SK-N-SH (cell line): Measurements from ENCODE around the gene PRDM10. TPM values are rescaled to one million over a fixed set of nuclear protein-coding genes. Genes with fewer than 3 reads are reported as not detected.

Source experiments
- CTCF ChIA-PET: fragments of 300-600, 350-600 bp; formaldehyde crosslinking; extraction: SDS; loops from one replicate; lab custom pipeline; 2021; lab: Yijun Ruan, JAX
- POLR2A ChIA-PET: fragments of 350-600 bp; sonication (Branson Sonifier 250); formaldehyde crosslinking; extraction: SDS; loops from one replicate; lab custom pipeline; 2020; ENCODE audit warnings: antibody characterized with exemption, inconsistent platforms; lab: Yijun Ruan, JAX
- DNase-seq: peaks from one replicate; pipeline ENCODE4 v3.0.0; 2012
- H2AFZ ChIP-seq: fragments of 200-600 bp; sonication (generic); 2 replicates; pipeline ENCODE4 v1.8.1; 2016; ENCODE audit warnings: antibody characterized with exemption, mild to moderate bottlenecking, low read depth
- H3F3A ChIP-seq: fragments of 200-600 bp; sonication (generic); replicated peaks from 2 replicates; pipeline ENCODE3; 2016; ENCODE audit warnings: antibody characterized with exemption, mild to moderate bottlenecking; ENCODE audit not compliant: insufficient read depth
- H3K27ac ChIP-seq, 2 experiments: fragments of 200-500 bp in 1 of 2; fragments of 200-600 bp in 1 of 2; sonication (Bioruptor generic) in 1 of 2; sonication (generic), shearing (Covaris generic) in 1 of 2; 2 replicates each; pipeline versions ENCODE4 v1.5.1 to v1.6.1; 2014 to 2016; ENCODE audit warnings: low read depth in 2 of 2, inconsistent platforms in 1 of 2, low read length in 1 of 2, mild to moderate bottlenecking in 1 of 2, mixed read lengths in 1 of 2
- H3K27me3 ChIP-seq: fragments of 200-600 bp; sonication (generic), shearing (Covaris generic); 2 replicates; pipeline ENCODE4 v1.6.1; 2016; ENCODE audit warnings: mixed run types; ENCODE audit not compliant: insufficient read depth
- H3K36me3 ChIP-seq, 2 experiments: fragments of 200-500 bp in 1 of 2; fragments of 200-600 bp in 1 of 2; sonication (Bioruptor generic) in 1 of 2; sonication (generic) in 1 of 2; replicated peaks in 1 of 2; 2 replicates each; pipeline versions ENCODE3 to v1.5.1; 2014 to 2016; ENCODE audit warnings: low read length in 1 of 2, mild to moderate bottlenecking in 1 of 2; ENCODE audit not compliant: insufficient read depth in 2 of 2, control insufficient read depth in 1 of 2
- H3K4me1 ChIP-seq, 2 experiments: fragments of 200-500 bp in 1 of 2; fragments of 200-600 bp in 1 of 2; sonication (Bioruptor generic) in 1 of 2; sonication (generic), shearing (Covaris generic) in 1 of 2; 2 replicates each; pipeline versions ENCODE4 v1.5.1 to v1.6.1; 2014 to 2016; ENCODE audit warnings: low read depth in 1 of 2, low read length in 1 of 2, mixed run types in 1 of 2; ENCODE audit not compliant: insufficient read depth in 2 of 2, control insufficient read depth in 1 of 2
- H3K4me2 ChIP-seq: fragments of 200-600 bp; sonication (generic), shearing (Covaris generic); 2 replicates; pipeline ENCODE4 v1.6.1; 2017; ENCODE audit warnings: mixed run types
- H3K4me3 ChIP-seq, 2 experiments: fragments of 200-500 bp in 1 of 2; fragments of 200-600 bp in 1 of 2; sonication (Bioruptor generic) in 1 of 2; sonication (generic), shearing (Covaris generic) in 1 of 2; 2 replicates each; pipeline versions ENCODE4 v1.5.1 to v1.8.1; 2014 to 2016; ENCODE audit warnings: low read depth in 2 of 2, inconsistent platforms in 1 of 2, low read length in 1 of 2, mild to moderate bottlenecking in 1 of 2, mixed read lengths in 1 of 2, moderate library complexity in 1 of 2
- H3K79me2 ChIP-seq: fragments of 200-600 bp; sonication (generic); 2 replicates; pipeline ENCODE4 v1.8.1; 2017; ENCODE audit warnings: mild to moderate bottlenecking; ENCODE audit not compliant: insufficient read depth
- H3K9ac ChIP-seq: fragments of 200-600 bp; sonication (generic); 2 replicates; pipeline ENCODE4 v1.6.1; 2017; ENCODE audit warnings: mixed run types
- H3K9me2 ChIP-seq: fragments of 200-600 bp; sonication (generic); 2 replicates; pipeline ENCODE4 v1.6.1; 2017; ENCODE audit warnings: mixed run types
- H3K9me3 ChIP-seq: fragments of 200-600 bp; sonication (generic); 2 replicates; pipeline ENCODE4 v1.6.1; 2017; ENCODE audit warnings: mixed run types, mild to moderate bottlenecking, moderate library complexity
- H4K20me1 ChIP-seq: fragments of 200-600 bp; sonication (generic); 2 replicates; pipeline ENCODE4 v1.6.1; 2017; ENCODE audit warnings: mild to moderate bottlenecking, mixed run types; ENCODE audit not compliant: insufficient read depth
- CTCF ChIP-seq: fragments of 200-600 bp; sonication (generic); IDR thresholded peaks from 2 replicates; pipeline ENCODE4 v1.6.1; 2017; ENCODE audit warnings: antibody characterized with exemption, mild to moderate bottlenecking, moderate library complexity
- ELF1 ChIP-seq: IDR thresholded peaks from 2 replicates; pipeline ENCODE4 v1.4.0; 2012
- EP300 ChIP-seq, 2 experiments: IDR thresholded peaks; 2 replicates each; pipeline versions ENCODE4 v1.4.0 to v1.6.1; 2012; ENCODE audit warnings: borderline replicate concordance in 1 of 2, low read depth in 1 of 2, low read length in 1 of 2
- FOXJ3 ChIP-seq: sonication (generic); formaldehyde crosslinking; IDR thresholded peaks from 2 replicates; pipeline ENCODE4 v1.5.1; 2020; ENCODE audit warnings: mild to moderate bottlenecking, missing genetic modification reagents
- FOXM1 ChIP-seq: IDR thresholded peaks from 2 replicates; pipeline ENCODE4 v1.4.0; 2012; ENCODE audit warnings: low read depth, mild to moderate bottlenecking
- GABPA ChIP-seq: IDR thresholded peaks from 2 replicates; pipeline ENCODE4 v1.4.0; 2012; ENCODE audit warnings: low read depth, mild to moderate bottlenecking
- MEF2A ChIP-seq: IDR thresholded peaks from 2 replicates; pipeline ENCODE4 v1.4.0; 2012; ENCODE audit warnings: low read depth, borderline replicate concordance
- PBX3 ChIP-seq: IDR thresholded peaks from 2 replicates; pipeline ENCODE4; 2012
- REST ChIP-seq: IDR thresholded peaks from 2 replicates; pipeline ENCODE4 v1.6.1; 2012; ENCODE audit warnings: mild to moderate bottlenecking, low read depth, low read length, moderate library complexity
- TAF1 ChIP-seq: IDR thresholded peaks from 2 replicates; pipeline ENCODE4 v1.6.1; 2012; ENCODE audit warnings: low read depth, mild to moderate bottlenecking, low read length, moderate library complexity, borderline replicate concordance
- TCF12 ChIP-seq: IDR thresholded peaks from 2 replicates; pipeline ENCODE4 v1.4.0; 2012
- WGBS: methylation state at CpG from one replicate; pipeline ENCODE4 v1.1.6; 2017; ENCODE audit warnings: low lambda C conversion rate; 5-methylcytosine and 5-hydroxymethylcytosine counted together
- polyA plus RNA-seq, 3 experiments: library from polyadenylated mRNA; depleted of rRNA; stranded (reverse); fragments of >200 nt; gene quantifications; 2 replicates each; pipeline ENCODE4 v1.2.3, GENCODE V29; 2012
- TF ChIP-seq, protein P1 (sequence below): IDR thresholded peaks from 2 replicates; pipeline ENCODE4 v1.4.0; 2012; ENCODE audit warnings: low read depth

PRDM10 gene
- polyA plus RNA-seq, 1 of the 3 experiments (the other 2 are of a cell fraction) = 1.9 TPM

GRCh38 chr11:129933262-129933661 lies 69.4 kb downstream of the PRDM10 start:
- Histone ChIP-seq H3K9me3 (no peaks in the 10 kb centered on the region), H4K20me1 (no peaks in the 10 kb centered on the region), H3K4me3 (no peak overlapping the region), H3K9me2 (no peaks in the 10 kb centered on the region), H2AFZ (no peak overlapping the region), H3K4me2 (no peak overlapping the region), H3K27me3 (no peaks in the 10 kb centered on the region), H3F3A (no peaks in the 10 kb centered on the region), H3K36me3 (peaks cover 0 to 14% of the 10 kb centered on the region in 2 experiments), H3K27ac (no peak overlapping the region), H3K79me2 (no peaks in the 10 kb centered on the region), H3K4me1 (peaks cover 0 to 6% of the 10 kb centered on the region in 2 experiments; a peak in 1 of 4 replicates), H3K9ac (no peak overlapping the region)
- DNase-seq = no peak
- WGBS = 96% methylated on average over 1 of the region's 1 CpG
- TF ChIP-seq, protein P1, sequence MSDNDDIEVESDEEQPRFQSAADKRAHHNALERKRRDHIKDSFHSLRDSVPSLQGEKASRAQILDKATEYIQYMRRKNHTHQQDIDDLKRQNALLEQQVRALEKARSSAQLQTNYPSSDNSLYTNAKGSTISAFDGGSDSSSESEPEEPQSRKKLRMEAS = no peak
- TF ChIP-seq CTCF = no peak
- TF ChIP-seq FOXM1 = no peak
- TF ChIP-seq PBX3 = no peak
- no peak for TF ChIP-seq MEF2A
- TF ChIP-seq FOXJ3 = no peak
- TF ChIP-seq REST = no peak
- ChIA-PET POLR2A (no interaction called here), CTCF (interaction anchor here (0.9 to 1.3 kb wide), 3 partner anchors 9 to 199 kb away, joined by 3 to 4 read pairs (median 4); no protein-coding TSS in a partner anchor)

GRCh38 chr11:129932381-129933067 lies 70.1 kb downstream of the PRDM10 start:
- POLR2A ChIA-PET = no interaction called here
- Histone ChIP-seq H3K36me3 (peaks cover 0 to 14% of the 10 kb centered on the region in 2 experiments), H3K79me2 (no peaks in the 10 kb centered on the region), H3K4me1 (peaks cover 0 to 6% of the 10 kb centered on the region in 2 experiments; a peak in 1 of 4 replicates), H3K4me3 (no peak overlapping the region), H3K27me3 (no peaks in the 10 kb centered on the region), H3K9me3 (no peaks in the 10 kb centered on the region), H3K27ac (no peak overlapping the region), H4K20me1 (no peaks in the 10 kb centered on the region), H3K9ac (no peak overlapping the region), H3K4me2 (no peak overlapping the region), H3K9me2 (no peaks in the 10 kb centered on the region), H3F3A (no peaks in the 10 kb centered on the region), H2AFZ (no peak overlapping the region)
- no peak for DNase-seq
- TF ChIP-seq GABPA (no peak), EP300 (IDR thresholded peaks at IDR 0.05; ENCODE audit: borderline replicate concordance in 1 of 2, low read depth in 1 of 2, low read length in 1 of 2) (no peak), ELF1 (no peak), CTCF (no peak), TCF12 (no peak), TAF1 (no peak)
- TF ChIP-seq, protein P1 = no peak
- CTCF ChIA-PET = interaction anchor here (0.9 to 5.0 kb wide), 3 partner anchors 8 to 199 kb away, joined by 3 to 23 read pairs (median 4); no protein-coding TSS in a partner anchor
- WGBS = 98% methylated on average over 7 of the region's 7 CpGs
